ENCODE data around the gene RTKN. TPM values are rescaled to one million over a fixed set of nuclear protein-coding genes. Genes with fewer than 3 reads are reported as not detected.

Gene RTKN
- total and polyA plus RNA-seq, 2 of the 13 experiments (the other 11 are each of a cell fraction or from before 2014, with no cell fraction given): 159 to 166 TPM

DNA sequence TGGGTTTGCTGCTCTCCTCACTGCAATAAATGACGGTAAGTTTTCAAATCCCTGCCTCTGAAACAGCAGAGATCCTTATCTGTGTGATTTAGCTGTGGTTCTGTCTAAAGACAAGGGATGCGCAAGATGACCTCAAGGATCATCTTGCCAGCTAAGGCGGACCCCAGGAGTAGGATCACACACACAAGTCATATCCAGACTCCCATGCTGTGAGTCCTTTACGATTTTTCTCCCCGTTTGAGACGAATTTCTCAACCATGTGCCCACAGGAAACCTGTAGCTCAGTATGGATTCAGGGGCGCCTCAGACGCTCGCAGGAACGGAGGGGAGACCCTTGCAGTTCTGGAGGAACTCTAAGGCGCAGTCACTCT is 50.5 kb downstream of the RTKN start (continued):
- no peak for TF ChIP-seq RBM39 (IDR thresholded peaks at IDR 0.05; ENCODE audit: low read depth, low read length, poor library complexity, severe bottlenecking)
- TF ChIP-seq FOXK1 (CRISPR knock-in tag; IDR thresholded peaks at IDR 0.05; ENCODE audit: borderline replicate concordance, low read depth): peak; percentile 16; the same call in 1 of the 2 replicates
- TF ChIP-seq CREM (IDR thresholded peaks at IDR 0.05): no peak
- TF ChIP-seq CREM (CRISPR knock-in tag; IDR thresholded peaks at IDR 0.05): no peak
- peak; percentile 44 for TF ChIP-seq JARID2 (CRISPR knock-in tag; IDR thresholded peaks at IDR 0.05; ENCODE audit: insufficient replicate concordance)
- TF ChIP-seq TSC22D2 (CRISPR knock-in tag; IDR thresholded peaks at IDR 0.05; ENCODE audit: borderline replicate concordance): peak; percentile 23; the same call in 1 of the 2 replicates
- 0 out of 2 replicates have a peak, but pooled peaks have one; percentile 21 for TF ChIP-seq MIER3 (CRISPR knock-in tag; IDR thresholded peaks at IDR 0.05; ENCODE audit: borderline replicate concordance)
- TF ChIP-seq, protein P1, sequence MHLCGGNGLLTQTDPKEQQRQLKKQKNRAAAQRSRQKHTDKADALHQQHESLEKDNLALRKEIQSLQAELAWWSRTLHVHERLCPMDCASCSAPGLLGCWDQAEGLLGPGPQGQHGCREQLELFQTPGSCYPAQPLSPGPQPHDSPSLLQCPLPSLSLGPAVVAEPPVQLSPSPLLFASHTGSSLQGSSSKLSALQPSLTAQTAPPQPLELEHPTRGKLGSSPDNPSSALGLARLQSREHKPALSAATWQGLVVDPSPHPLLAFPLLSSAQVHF (CRISPR knock-in tag; IDR thresholded peaks at IDR 0.05): 0 out of 2 replicates have a peak, but pooled peaks have one; percentile 1
- TF ChIP-seq, protein P2, sequence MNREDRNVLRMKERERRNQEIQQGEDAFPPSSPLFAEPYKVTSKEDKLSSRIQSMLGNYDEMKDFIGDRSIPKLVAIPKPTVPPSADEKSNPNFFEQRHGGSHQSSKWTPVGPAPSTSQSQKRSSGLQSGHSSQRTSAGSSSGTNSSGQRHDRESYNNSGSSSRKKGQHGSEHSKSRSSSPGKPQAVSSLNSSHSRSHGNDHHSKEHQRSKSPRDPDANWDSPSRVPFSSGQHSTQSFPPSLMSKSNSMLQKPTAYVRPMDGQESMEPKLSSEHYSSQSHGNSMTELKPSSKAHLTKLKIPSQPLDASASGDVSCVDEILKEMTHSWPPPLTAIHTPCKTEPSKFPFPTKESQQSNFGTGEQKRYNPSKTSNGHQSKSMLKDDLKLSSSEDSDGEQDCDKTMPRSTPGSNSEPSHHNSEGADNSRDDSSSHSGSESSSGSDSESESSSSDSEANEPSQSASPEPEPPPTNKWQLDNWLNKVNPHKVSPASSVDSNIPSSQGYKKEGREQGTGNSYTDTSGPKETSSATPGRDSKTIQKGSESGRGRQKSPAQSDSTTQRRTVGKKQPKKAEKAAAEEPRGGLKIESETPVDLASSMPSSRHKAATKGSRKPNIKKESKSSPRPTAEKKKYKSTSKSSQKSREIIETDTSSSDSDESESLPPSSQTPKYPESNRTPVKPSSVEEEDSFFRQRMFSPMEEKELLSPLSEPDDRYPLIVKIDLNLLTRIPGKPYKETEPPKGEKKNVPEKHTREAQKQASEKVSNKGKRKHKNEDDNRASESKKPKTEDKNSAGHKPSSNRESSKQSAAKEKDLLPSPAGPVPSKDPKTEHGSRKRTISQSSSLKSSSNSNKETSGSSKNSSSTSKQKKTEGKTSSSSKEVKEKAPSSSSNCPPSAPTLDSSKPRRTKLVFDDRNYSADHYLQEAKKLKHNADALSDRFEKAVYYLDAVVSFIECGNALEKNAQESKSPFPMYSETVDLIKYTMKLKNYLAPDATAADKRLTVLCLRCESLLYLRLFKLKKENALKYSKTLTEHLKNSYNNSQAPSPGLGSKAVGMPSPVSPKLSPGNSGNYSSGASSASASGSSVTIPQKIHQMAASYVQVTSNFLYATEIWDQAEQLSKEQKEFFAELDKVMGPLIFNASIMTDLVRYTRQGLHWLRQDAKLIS (CRISPR knock-in tag; IDR thresholded peaks at IDR 0.05): 0 out of 2 replicates have a peak, but pooled peaks have one; percentile 26
